Duodenal mucosa (tissue), 2 donors: ENCODE measurements around the gene MYCBP.
"Not testable (repeated sequence)": the region's sequence is repeated elsewhere in the genome, so short reads cannot be mapped to it uniquely, and the experiment has no call there.

Experiments
- H3K27ac ChIP-seq: one replicate; pipeline ENCODE4 v1.7.0; 2013; ENCODE audit warnings: low read depth, low read length
- H3K27me3 ChIP-seq, 2 donors: one replicate each; pipeline ENCODE4 v1.7.0; 2013; ENCODE audit warnings: low read length in 2 of 2, control low read depth in 1 of 2; ENCODE audit not compliant: insufficient read depth in 2 of 2, control insufficient read depth in 1 of 2
- H3K36me3 ChIP-seq, 2 donors: one replicate each; pipeline ENCODE4 v1.7.0; 2013; ENCODE audit warnings: low read length in 2 of 2, control low read depth in 1 of 2; ENCODE audit not compliant: insufficient read depth in 2 of 2, control insufficient read depth in 1 of 2
- H3K4me1 ChIP-seq, 2 donors: one replicate each; pipeline ENCODE4 v1.7.0; 2013; ENCODE audit warnings: low read length in 2 of 2, control low read depth in 1 of 2; ENCODE audit not compliant: insufficient read depth in 2 of 2, control insufficient read depth in 1 of 2
- H3K4me3 ChIP-seq, 2 donors: one replicate each; pipeline ENCODE4 v1.7.0; 2013; ENCODE audit warnings: low read length in 2 of 2, low read depth in 1 of 2
- H3K9ac ChIP-seq, 2 donors: one replicate each; pipeline ENCODE4 v1.7.0; 2013; ENCODE audit warnings: low read length in 2 of 2, low read depth in 1 of 2
- H3K9me3 ChIP-seq, 2 donors: one replicate each; pipeline ENCODE4 v1.7.0; 2013; ENCODE audit warnings: low read length in 2 of 2, control low read depth in 1 of 2; ENCODE audit not compliant: control insufficient read depth in 1 of 2

The MYCBP gene

DNA sequence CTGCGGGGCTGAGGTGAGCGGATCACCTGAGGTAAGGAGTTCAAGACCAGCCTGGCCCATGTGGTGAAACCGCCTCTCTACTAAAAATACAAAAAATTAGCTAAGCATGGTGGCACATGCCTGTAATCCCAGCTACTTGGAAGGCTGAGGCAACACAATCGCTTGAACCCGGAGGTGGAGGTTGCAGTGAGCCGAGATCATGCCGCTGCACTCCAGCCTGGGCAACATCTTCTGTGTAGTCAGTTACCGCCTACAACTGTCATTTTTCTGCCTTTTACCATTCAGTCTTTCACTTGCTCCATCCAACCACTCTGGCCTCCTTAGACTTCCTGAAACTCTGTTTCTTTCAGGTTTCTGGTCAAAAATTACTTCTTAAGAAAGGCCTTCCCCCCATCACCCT is 2.2 kb downstream of the MYCBP start:
- Histone ChIP-seq H3K27me3 (no peaks in the 10 kb centered on the region), H3K4me1 (peaks cover 11 to 18% of the 10 kb centered on the region in 2 donors), H3K9me3 (no peaks in the 10 kb centered on the region), H3K36me3 (no peaks in the 10 kb centered on the region), H3K27ac (no peak overlapping the region), H3K4me3 (no peak overlapping the region), H3K9ac (no peak overlapping the region)

DNA sequence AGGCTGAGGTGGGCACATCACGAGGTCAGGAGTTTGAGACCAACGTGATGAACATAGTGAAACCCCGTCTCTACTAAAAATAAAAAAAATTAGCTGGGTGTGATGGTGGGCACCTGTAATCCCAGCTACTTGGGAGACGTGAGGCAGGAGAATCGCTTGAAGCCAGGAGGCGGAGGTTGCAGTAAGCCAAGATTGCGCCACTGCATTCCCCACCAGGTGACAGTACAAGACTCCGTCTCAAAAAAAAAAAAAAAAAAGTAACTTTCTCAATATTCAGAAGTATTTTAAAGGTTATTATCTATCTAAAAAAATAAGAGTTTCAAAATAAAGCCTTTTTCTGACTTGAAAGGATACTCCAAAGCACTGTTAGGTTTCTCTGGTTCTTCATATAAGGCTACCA is 5.9 kb downstream of the MYCBP start:
- Histone ChIP-seq H3K4me3 (no peak overlapping the region), H3K36me3 (peaks cover 3 to 13% of the 10 kb centered on the region in 2 donors), H3K9ac (no peak overlapping the region), H3K4me1 (peaks cover 7 to 9% of the 10 kb centered on the region in 2 donors), H3K9me3 (no peaks in the 10 kb centered on the region), H3K27ac (no peak overlapping the region), H3K27me3 (no peaks in the 10 kb centered on the region)

GRCh38 chr1:38865112-38865715 is 7.9 kb downstream of the MYCBP start:
- no peak overlapping the region for H3K27ac ChIP-seq
- no peaks in the 10 kb centered on the region for H3K9me3 ChIP-seq
- H3K4me1 ChIP-seq = peaks cover 6 to 8% of the 10 kb centered on the region in 2 donors
- no peaks in the 10 kb centered on the region for H3K27me3 ChIP-seq
- peaks cover 3 to 13% of the 10 kb centered on the region in 2 donors for H3K36me3 ChIP-seq
- no peak overlapping the region for H3K9ac ChIP-seq
- H3K4me3 ChIP-seq = no peak overlapping the region

DNA sequence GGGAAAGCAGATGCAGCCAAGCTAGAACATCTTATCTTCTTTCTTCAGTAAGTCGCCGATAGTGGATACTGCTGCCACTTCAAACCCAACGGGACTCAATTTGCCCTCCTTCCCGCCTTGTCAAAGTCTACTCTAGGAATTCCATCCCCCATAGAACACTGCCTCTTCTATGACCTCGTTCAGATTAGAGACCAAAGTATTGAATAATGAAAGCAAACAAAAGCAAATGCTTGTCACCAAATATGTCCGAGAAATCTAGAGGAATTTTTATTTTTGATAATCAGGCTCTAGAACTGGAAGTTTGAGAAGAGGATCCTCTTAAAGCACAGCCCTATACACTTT is 12.7 kb downstream of the MYCBP start:
- H3K27me3 ChIP-seq = no peaks in the 10 kb centered on the region
- H3K4me3 ChIP-seq = peak overlapping the region; percentile 86 to 98
- no peak overlapping the region for H3K27ac ChIP-seq
- peaks cover under 1 to 20% of the 10 kb centered on the region in 2 donors for H3K36me3 ChIP-seq
- H3K9me3 ChIP-seq = no peaks in the 10 kb centered on the region
- peaks cover 16 to 30% of the 10 kb centered on the region in 2 donors for H3K4me1 ChIP-seq
- peak overlapping the region; percentile 71 to 86 for H3K9ac ChIP-seq

GRCh38 chr1:38859561-38860453 is 13.3 kb downstream of the MYCBP start, which contains the start of gene RRAGC:
Gene RRAGC (minus strand): TSS chr1:38859772. CDS start chr1:38859646, 126 bp downstream.
- Histone ChIP-seq H3K27ac (peak within 1 kb of the TSS; percentile 82), H3K36me3 (peaks cover 5 to 25% of the 10 kb centered on the region in 2 donors), H3K27me3 (no peaks in the 10 kb centered on the region), H3K4me3 (peak within 1 kb of the TSS; percentile 88 to 98), H3K9ac (peak within 1 kb of the TSS; percentile 76 to 86), H3K9me3 (no peaks in the 10 kb centered on the region), H3K4me1 (peaks cover 16 to 30% of the 10 kb centered on the region in 2 donors)

DNA sequence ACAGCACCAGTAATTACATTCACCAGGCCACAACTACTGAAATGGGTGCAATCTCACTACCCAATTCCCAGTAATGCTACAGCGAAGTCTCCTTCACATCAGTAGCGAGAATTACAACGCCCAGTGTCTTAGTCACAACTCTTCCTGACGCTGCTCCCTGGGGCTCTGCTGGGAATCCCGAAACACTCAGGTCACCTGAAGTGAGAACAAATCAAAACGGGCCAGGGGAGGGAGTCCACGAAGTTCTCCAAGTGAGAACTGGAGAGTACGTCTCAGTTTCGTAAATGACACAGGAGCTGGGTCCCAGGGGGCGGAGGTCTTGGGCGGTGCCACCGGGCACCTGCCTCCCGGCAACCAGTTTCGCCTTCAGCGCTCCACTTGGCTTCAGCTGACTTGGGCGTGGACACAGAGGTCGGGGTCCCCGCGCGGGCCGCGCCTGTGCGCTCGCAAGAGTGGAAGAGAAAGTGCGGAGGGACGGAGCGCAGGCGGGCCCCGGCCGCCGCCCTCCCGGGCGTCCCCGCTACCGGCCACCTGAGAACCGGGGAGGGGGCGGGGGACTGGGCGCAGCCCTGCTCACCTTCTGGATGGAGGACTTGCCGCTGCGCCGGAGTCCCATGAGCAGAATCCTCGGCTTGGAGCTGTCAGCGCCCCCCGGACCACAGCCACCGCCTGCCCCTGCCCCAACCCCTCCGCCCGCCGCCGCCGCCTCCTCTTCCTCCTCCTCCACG is 14.2 kb downstream of the MYCBP start:
- Histone ChIP-seq H3K4me1 (peaks cover 16 to 30% of the 10 kb centered on the region in 2 donors), H3K4me3 (peak overlapping the region; percentile 88 to 94), H3K9ac (peak overlapping the region; percentile 67 to 76), H3K9me3 (no peaks in the 10 kb centered on the region), H3K36me3 (peaks cover 5 to 22% of the 10 kb centered on the region in 2 donors), H3K27me3 (no peaks in the 10 kb centered on the region), H3K27ac (peak overlapping the region; percentile 82)

- H3K4me3 ChIP-seq = no peak overlapping the region
- peaks cover 12 to 56% of the 10 kb centered on the region in 2 donors for H3K36me3 ChIP-seq
- H3K9me3 ChIP-seq = no peaks in the 10 kb centered on the region
- peaks cover 3 to 10% of the 10 kb centered on the region in 2 donors for H3K4me1 ChIP-seq
- H3K27ac ChIP-seq = no peak overlapping the region
- H3K9ac ChIP-seq = no peak overlapping the region
- no peaks in the 10 kb centered on the region for H3K27me3 ChIP-seq
These were observed 20.4 kb downstream of the MYCBP start for GRCh38 chr1:38852780-38853179.

- Histone ChIP-seq H3K4me3 (no peak overlapping the region), H3K4me1 (peaks cover 0 to 3% of the 10 kb centered on the region in 2 donors), H3K27ac (no peak overlapping the region), H3K27me3 (no peaks in the 10 kb centered on the region), H3K9ac (no peak overlapping the region), H3K9me3 (no peaks in the 10 kb centered on the region), H3K36me3 (peaks cover 8 to 67% of the 10 kb centered on the region in 2 donors)
These were observed 25.1 kb downstream of the MYCBP start for GRCh38 chr1:38848071-38848470.

- H3K27ac ChIP-seq = no peak overlapping the region
- H3K9me3 ChIP-seq = no peaks in the 10 kb centered on the region
- no peaks in the 10 kb centered on the region for H3K4me1 ChIP-seq
- no peaks in the 10 kb centered on the region for H3K27me3 ChIP-seq
- H3K9ac ChIP-seq = no peak overlapping the region
- H3K4me3 ChIP-seq = no peak overlapping the region
- H3K36me3 ChIP-seq = peaks cover 5 to 61% of the 10 kb centered on the region in 2 donors
These were observed 26.9 kb downstream of the MYCBP start for GRCh38 chr1:38846210-38846609.

GRCh38 chr1:38845088-38845487 is 28.1 kb downstream of the MYCBP start:
- not testable (repeated sequence) for H3K9me3 ChIP-seq, H3K9ac ChIP-seq, H3K27me3 ChIP-seq, H3K4me1 ChIP-seq, H3K27ac ChIP-seq, H3K4me3 ChIP-seq
- peaks cover 0 to 60% of the 10 kb centered on the region in 2 donors for H3K36me3 ChIP-seq
